HepG2 (cell line): Measurements from ENCODE around the gene ZNF581. TPM values are rescaled to one million over a fixed set of nuclear protein-coding genes. Genes with fewer than 3 reads are reported as not detected.

ENCODE experiments used
- DNMT1 ChIP-seq: sonication (generic); formaldehyde crosslinking; IDR thresholded peaks from 2 replicates; pipeline ENCODE4 v1.5.1; 2020; ENCODE audit warnings: mild to moderate bottlenecking, missing genetic modification reagents
- ESRRA ChIP-seq: sonication (generic); formaldehyde crosslinking; IDR thresholded peaks from 2 replicates; pipeline ENCODE4 v1.5.1; 2020; ENCODE audit warnings: mild to moderate bottlenecking, low read depth, missing genetic modification reagents
- FOXK1 ChIP-seq: sonication (generic); formaldehyde crosslinking; IDR thresholded peaks from 2 replicates; pipeline ENCODE4 v1.4.0; 2020; ENCODE audit warnings: low read depth, missing genetic modification reagents, borderline replicate concordance
- KDM5A ChIP-seq: fragments of 200-600 bp; sonication (generic); IDR thresholded peaks from 2 replicates; pipeline ENCODE4 v1.7.0; 2018; ENCODE audit warnings: antibody characterized with exemption, mild to moderate bottlenecking, low read length, borderline replicate concordance
- MEIS1 ChIP-seq: sonication (generic); formaldehyde crosslinking; IDR thresholded peaks from 2 replicates; pipeline ENCODE4 v1.9.0; 2021; ENCODE audit warnings: mild to moderate bottlenecking, missing genetic modification reagents, moderate library complexity, borderline replicate concordance
- MLXIP ChIP-seq: sonication (generic); formaldehyde crosslinking; IDR thresholded peaks from 2 replicates; pipeline ENCODE4 v1.9.0; 2021; ENCODE audit warnings: missing genetic modification reagents, borderline replicate concordance
- NFKBIZ ChIP-seq: IDR thresholded peaks from 2 replicates; pipeline ENCODE4 v1.6.1; 2018; ENCODE audit warnings: missing genetic modification reagents, missing compliant biosample characterization
- PTBP1 ChIP-seq: fragments of 200-400 bp; formaldehyde crosslinking; IDR thresholded peaks from 2 replicates; pipeline ENCODE4 v1.6.1; 2018; ENCODE audit warnings: low read length, low read depth; ENCODE audit not compliant: poor library complexity, severe bottlenecking
- SIN3B ChIP-seq: fragments of 150-350 bp; IDR thresholded peaks from 2 replicates; pipeline ENCODE4 v1.6.1; 2014; ENCODE audit warnings: low read length
- ZBTB1 ChIP-seq: sonication (generic); formaldehyde crosslinking; IDR thresholded peaks from 2 replicates; pipeline ENCODE4 v1.4.0; 2020; ENCODE audit warnings: missing genetic modification reagents, borderline replicate concordance
- ZKSCAN8 ChIP-seq: IDR thresholded peaks from 2 replicates; pipeline ENCODE4 v1.6.1; 2016; ENCODE audit warnings: borderline replicate concordance, missing genetic modification reagents, missing compliant biosample characterization
- ZNF549 ChIP-seq: sonication (generic); formaldehyde crosslinking; IDR thresholded peaks from 2 replicates; pipeline ENCODE4 v1.5.0; 2020; ENCODE audit warnings: missing genetic modification reagents
- polyA plus RNA-seq, 8 experiments: library from polyadenylated mRNA; depleted of rRNA in 3 of 8; stranded (reverse) in 7 of 8; unstranded in 1 of 8; fragments of >200 nt; fragmentation: Illumina TruSeq in 4 of 8; extraction: Trizol in 4 of 8; gene quantifications; 2 replicates each; pipeline versions ENCODE4 v1.2.1 to v1.2.3, GENCODE V29; 2011 to 2016; ENCODE audit warnings: low read depth in 4 of 8, missing spikeins in 1 of 8, mixed read lengths in 1 of 8; ENCODE audit not compliant: insufficient read depth in 1 of 8
- total RNA-seq, 5 experiments: library from RNA; depleted of rRNA; stranded (reverse); fragments of >200 nt; fragmentation: Illumina TruSeq; extraction: Trizol; gene quantifications; 2 replicates each; pipeline ENCODE4 v1.2.3, GENCODE V29; 2016; ENCODE audit warnings: low read depth in 1 of 5
- TF ChIP-seq, protein P1 (sequence below): sonication (generic); formaldehyde crosslinking; conservative IDR thresholded peaks from 2 replicates; pipeline ENCODE4 v1.5.0; 2020; ENCODE audit warnings: missing genetic modification reagents

The ZNF581 gene
- total and polyA plus RNA-seq, 2 of the 13 experiments (the other 11 are each of a cell fraction or from before 2014, with no cell fraction given), result 19.6 to 49.5 TPM

GRCh38 chr19:55655648-55656040 lies 12.2 kb downstream of the ZNF581 start (continued):
- TF ChIP-seq NFKBIZ (CRISPR knock-in tag), result 0 out of 2 replicates have a peak, but pooled peaks have one; percentile 50
- TF ChIP-seq ZBTB1, result no peak
- TF ChIP-seq ZNF549 (CRISPR knock-in tag), result no peak
- TF ChIP-seq, protein P1, sequence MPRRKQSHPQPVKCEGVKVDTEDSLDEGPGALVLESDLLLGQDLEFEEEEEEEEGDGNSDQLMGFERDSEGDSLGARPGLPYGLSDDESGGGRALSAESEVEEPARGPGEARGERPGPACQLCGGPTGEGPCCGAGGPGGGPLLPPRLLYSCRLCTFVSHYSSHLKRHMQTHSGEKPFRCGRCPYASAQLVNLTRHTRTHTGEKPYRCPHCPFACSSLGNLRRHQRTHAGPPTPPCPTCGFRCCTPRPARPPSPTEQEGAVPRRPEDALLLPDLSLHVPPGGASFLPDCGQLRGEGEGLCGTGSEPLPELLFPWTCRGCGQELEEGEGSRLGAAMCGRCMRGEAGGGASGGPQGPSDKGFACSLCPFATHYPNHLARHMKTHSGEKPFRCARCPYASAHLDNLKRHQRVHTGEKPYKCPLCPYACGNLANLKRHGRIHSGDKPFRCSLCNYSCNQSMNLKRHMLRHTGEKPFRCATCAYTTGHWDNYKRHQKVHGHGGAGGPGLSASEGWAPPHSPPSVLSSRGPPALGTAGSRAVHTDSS (CRISPR knock-in tag), result no peak
- TF ChIP-seq MLXIP (CRISPR knock-in tag), result no peak
- TF ChIP-seq DNMT1 (CRISPR knock-in tag), result no peak
- no peak for TF ChIP-seq FOXK1 (CRISPR knock-in tag)
- peak; percentile 92 for TF ChIP-seq KDM5A
- no peak for TF ChIP-seq MEIS1 (CRISPR knock-in tag)
- TF ChIP-seq ZKSCAN8 (CRISPR knock-in tag), result no peak
- no peak for TF ChIP-seq PTBP1
- no peak for TF ChIP-seq ESRRA (CRISPR knock-in tag)
- TF ChIP-seq SIN3B, result peak; percentile 5; the same call in 1 of the 2 replicates
